Measurements from ENCODE around the gene LRP5.

- TF ChIP-seq CTCF (conservative IDR thresholded peaks at IDR 0.05) (no peak), EZH2 (IDR thresholded peaks at IDR 0.05; ENCODE audit: low read depth) (no peak)
Measured at GRCh38 chr11:68399916-68400315, 87.5 kb downstream of the LRP5 start.
